Glomerular endothelial cell (primary cell): ENCODE data around the gene RCBTB2. TPM values are rescaled to one million over a fixed set of nuclear protein-coding genes. Genes with fewer than 3 reads are reported as not detected.

Experiments used
- DNase-seq: peaks from one replicate; pipeline ENCODE4 v3.0.0-alpha.2; 2011; ENCODE audit warnings: low read depth, low spot score; ENCODE audit errors: extremely low read depth
- total RNA-seq: library from RNA; depleted of rRNA; stranded (reverse); fragments of >200 nt; gene quantifications from 2 replicates; pipeline ENCODE4 v1.2.3, GENCODE V29; 2015

Gene RCBTB2
- total RNA-seq, 1 donor from 2014 or later, result 7.6 TPM

DNA sequence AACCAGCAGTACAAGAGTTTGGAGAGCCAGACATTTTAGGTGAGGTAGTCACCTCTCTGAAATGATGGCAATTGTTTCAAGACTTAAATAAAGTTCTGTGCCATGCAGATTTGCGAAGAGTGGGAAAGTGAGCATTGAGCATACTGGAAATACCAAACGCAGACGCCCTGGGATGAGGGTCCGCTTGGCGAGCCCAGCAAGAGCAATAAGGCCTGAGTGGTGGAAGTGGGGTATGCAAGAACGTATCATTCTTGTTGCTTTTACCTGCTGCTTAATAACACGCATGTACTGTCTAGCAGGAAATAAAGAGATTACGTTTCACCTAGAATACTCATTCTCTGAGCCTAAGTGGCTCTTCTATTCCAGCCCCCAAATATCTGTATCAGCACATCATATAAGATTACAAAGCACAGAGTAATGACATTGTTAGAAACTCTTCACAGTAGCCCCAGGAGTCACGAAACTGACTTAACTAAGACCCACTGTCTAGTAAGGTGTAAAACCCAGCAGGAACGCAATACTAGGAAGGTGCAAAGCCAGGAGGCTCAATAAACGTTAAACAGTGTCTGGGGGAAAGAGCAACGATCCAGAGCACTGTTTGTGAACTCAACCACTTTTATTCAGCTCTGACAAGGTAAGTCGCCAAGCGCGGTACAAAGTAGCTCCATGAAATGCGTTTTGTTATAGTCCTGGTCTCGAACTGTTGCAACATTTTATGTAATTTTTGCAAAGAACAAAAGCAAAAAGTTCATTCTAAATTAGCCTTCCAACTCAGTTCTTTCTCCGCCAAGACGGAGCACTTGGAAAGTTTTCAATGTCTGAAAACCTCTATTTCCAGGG is 1.2 kb downstream of the RCBTB2 start:
- no peak for DNase-seq

DNA sequence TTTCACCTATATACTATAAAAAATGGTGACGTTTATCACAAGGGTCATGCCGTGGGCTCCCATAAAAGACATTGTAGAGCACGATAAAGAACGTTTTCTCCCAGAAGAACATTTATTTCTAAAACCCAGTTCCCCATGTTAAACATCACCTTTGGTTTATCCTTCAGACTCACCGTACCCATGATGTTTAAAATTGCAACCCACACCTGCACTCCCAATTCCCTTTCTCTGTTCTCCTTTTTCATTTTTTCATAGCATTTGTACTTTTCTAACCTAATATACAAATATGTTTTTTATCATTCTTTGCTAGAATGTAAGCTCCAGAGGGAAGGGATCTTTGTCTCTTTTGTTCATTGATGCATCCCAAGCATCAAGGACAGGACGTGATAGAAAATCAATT is 2.0 kb downstream of the RCBTB2 start:
- no peak for DNase-seq

DNA sequence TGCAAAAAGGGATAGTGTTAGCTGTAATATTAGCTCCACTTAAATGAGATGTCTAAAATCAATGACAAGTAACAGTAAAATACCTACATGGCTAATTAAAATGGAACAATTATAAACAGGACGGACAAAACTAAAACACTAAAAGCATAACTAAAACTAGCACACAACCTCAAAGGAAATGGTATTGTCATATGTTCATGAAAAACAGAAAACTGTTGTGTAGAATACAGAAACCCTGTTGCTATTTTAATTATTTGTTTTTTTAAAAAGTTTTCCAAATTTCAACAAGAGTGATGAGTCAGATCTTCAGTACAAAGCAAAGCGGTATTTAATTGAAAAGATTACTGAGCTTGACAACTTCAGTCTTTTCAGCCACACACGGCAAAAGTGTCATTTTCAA is 4.2 kb downstream of the RCBTB2 start:
- no peak for DNase-seq

DNA sequence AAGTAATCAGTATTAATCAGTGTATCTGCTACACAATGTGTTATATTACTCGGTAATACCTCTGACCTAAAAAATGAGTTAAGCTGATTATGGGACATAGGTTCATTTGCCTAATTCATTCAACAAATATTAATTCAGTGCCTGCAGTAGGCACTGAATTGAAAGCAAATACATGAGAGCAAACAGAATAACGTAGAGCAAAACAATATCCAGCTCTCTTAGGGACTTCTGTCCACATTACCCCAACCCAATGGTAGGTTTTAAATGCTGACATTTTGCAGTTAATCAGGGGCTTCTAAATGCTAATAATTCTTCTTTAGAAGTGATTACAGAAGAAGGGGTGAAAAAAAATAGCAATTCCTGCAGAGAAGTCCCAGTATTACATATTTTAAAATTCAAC is 4.9 kb downstream of the RCBTB2 start:
- no peak for DNase-seq

DNA sequence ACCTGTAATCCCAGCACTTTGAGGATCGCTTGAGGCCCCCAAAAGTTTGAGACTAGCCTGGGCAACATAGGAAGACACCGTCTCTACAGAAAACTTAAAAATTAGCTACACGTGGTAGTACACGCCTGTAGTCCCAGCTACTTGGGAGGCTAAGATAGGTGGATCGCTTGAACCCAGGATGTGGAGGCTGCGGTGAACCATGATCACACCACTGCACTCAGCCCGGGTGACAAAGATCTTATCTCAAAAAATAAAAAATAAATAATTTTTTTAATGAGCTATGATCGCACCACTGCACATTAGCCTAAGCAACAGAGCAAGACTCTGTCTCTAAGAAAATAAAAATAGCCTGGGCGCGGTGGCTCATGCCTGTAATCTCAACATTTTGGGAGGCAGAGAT is 6.6 kb downstream of the RCBTB2 start:
- DNase-seq, result no peak

DNA sequence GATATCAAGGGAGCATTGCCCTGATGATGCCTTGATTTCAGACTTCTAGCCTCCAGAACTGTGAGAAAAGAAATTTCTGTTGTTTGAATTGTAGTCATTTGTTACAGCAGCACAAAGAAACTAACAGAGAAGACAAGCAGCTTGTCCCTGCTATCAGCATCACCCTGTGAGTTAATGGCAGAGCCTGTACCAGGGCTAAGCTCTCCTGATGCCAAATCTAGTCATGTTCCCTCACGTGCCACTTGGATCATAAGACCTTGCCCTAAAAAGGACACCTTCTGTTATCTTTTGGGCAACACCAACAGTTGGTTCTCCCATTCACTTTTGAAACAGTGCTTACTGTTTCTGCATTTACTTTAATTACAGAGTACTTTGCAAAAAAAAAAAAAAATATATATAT is 14.8 kb downstream of the RCBTB2 start:
- no peak for DNase-seq

DNA sequence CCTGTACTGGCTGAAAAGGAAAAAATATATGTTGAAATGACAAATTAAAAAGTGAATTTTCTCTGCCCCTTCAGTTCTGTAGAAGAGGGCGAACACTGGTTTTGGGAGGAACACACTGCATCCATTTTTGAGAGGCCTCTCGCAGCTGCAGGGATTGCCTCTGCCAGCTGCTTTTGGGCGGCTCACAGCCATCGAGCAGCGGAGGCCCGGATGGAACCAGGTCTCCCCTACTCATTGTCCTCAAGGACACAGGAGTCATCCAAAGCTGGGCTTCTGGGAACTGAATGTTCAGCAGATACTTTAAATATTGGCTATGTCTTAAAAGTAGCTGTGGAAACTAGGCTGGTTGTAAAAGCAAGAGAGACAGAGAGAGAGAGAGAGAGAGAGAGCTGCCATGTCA is 17.1 kb downstream of the RCBTB2 start:
- no peak for DNase-seq

DNA sequence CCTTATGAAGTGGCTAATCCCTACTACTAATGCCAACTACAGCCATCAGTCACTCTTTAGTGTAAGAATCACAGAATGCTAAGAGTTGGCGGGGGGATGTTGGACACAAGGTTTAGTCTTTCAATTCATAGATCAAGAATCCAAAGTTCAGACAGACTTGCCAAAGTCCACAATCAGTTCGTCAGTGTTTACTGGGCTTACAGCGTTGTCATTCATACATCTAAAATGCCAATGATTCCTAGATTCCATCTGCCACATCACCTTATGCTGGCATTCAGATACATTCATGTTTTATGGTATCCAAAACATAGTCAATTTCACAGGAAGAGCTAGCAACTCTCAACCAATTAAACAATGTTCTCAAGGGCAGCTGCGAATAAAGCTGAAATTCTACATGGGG is 18.1 kb downstream of the RCBTB2 start:
- DNase-seq, result no peak

DNA sequence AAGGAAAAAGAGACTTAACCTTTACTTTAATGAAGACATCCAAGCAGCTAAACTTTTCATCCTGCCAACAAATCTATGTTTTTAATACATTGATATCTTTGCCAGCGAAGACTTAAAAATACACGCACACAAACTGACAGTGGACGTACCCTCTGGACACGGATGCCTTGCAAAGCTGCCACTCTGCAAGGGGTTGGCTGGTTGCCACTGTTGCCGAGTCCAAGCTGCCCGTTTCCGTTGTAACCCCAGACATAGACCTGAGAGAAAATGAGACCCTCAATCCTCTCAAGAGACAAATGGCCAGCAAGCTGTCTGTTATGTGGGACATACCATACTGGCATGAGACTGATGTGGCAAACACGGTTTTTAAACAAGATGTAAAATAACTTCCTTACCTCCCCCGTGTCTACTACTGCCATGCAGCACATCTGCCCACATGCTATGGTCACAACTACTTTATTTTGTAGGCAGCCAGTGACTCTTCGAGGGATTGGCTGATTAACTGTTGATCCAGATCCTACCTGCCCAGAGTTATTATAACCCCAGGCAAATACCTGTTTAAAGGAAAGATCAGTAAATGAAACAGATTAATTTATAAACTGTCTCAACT is 21.2 kb downstream of the RCBTB2 start:
- DNase-seq, result no peak

DNA sequence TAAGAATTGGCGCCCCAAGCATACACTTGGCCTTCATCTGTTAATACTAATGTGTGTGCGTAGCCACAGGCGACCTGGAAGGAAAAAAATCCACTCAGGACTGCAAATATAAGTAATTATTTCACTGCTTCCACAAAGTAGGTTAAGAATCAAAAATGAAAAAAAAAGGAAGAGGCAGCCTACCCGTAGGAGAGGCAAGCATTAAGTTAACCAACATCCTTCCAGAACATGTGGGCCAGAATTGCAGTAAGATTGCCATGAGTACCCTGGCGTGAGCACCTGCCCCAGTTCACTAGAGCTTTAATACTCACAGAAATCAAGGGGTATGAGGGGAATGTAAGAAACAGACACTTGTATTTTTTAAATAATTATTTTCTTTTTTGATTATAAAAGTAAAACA is 22.2 kb downstream of the RCBTB2 start:
- no peak for DNase-seq

DNA sequence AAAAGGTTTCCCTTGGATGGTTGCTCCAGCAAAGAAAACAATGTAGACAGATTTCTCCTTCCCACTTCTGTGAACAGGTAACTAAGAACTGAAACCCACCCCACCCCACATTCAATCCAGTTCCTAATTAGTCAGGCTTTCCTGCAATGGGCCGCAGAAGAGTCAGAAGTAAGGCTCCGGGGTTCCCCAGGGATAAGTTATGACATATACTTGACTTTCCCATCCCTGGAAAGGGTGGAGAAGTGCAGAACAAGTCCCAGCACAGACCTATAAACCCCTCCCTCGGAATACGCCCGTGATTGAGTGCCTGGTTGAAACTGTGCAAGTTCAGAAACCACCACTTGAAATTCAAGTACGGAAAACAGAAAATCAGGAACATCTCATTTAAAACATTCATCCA is 24.9 kb downstream of the RCBTB2 start:
- DNase-seq, result no peak

DNA sequence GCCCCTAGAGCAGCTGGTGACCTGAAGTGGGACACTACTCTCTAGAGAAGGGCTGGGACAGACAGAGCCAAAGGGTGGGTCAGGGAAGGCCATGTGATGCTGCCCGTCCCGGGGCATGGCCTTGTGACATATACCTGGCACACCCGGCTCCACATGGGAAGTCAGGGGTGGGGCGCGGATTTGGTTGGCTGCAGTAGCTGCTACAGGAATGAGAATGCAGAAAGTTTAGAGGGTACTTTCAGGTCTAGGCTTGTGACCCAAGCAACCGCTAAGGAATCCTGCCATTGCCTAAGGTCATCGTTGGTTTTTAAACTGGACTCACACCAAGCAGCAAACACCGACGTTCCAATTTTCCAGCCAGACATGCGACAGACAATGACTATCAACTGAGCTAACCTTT is 25.9 kb downstream of the RCBTB2 start:
- DNase-seq, result no peak

DNA sequence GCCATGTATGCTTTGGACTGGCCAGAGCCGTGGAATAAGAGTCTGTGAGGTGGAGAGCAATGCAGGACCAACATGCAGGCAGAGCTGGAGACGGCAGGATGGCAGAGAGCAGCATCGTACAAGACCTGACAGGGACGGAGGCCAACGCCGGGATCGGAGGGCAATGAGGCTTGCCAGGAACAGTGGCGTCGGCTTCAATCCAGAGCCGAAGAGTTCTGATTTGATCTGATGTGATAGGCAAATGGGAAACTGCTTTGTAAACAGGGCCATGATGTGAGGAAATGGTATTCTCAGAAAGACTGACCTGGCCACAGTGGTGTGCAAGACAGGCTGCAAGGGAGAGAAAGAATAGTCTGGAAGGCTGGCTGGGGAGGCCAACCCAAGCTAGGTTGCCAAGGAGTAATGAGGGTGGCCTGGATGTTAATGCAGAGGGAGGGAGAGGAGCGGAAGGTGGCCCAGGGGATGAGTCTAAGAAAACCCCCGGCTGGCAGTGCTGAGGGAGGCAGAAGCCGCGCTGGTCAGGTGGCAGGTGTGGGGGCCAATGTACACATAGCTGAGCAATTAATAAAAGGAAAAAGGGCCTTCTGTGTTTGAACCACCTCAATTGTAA is 26.7 kb downstream of the RCBTB2 start:
- DNase-seq, result no peak

DNA sequence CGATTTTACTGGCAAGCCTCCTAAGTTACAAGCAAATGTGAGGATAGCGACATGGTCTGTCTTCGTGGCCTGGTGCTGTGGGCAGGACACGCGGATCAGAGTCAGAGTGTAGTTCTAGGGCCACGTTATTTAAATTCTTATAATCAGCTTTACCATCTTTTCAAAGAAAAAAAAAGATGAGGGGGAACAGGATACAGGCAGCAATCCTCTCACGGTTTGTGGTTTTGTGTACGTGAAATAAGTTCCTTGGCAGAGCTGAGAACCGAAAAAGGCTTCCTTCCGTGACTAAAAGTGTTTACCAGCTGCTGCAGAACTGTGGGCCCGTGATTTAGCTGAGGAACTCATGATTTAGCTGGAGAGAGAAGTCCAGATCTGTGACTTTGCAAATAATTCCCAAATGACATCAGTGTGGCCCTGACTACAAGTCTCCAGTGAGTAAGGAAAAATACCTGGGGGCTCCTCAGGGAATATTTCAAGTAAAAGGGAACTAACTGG is 27.2 kb downstream of the RCBTB2 start:
- no peak for DNase-seq

DNA sequence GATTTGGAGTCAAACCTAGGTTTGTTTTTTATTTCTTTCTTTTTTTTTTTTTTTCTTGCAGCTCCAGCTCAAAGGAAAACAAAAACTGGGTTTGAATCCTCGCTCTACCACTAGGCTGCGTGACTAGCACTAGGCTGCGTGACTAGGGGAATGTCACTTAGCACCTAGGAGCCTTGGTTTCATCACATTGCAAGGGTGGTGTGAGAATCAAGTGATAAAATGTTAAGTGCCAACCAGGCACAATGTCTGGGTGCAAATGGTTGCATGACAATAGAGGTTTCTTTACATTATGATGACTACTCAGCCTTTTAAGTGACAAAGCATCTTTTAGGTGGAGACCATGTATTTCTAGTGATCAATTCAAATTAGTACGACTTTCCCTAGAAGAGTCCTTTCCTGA is 27.9 kb downstream of the RCBTB2 start:
- no peak for DNase-seq

DNA sequence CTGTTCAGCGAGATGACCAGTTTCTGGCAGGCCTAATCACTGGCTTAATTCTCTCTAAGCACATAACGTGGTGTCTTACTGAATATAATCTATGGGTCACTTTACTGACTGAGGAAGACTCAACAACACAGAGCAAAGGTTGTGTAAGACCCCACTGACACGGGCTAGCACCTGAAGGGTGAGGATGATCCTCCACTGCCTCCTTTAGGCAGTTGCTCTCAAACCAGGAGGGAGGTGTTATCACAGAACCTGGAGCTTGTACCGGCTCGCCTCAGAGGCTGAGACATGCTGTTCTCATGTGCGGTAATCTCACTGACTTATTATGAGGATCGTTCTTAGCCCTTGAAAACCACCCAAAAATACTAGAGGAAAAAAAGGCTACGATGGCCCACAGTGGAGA is 28.3 kb downstream of the RCBTB2 start:
- no peak for DNase-seq

DNA sequence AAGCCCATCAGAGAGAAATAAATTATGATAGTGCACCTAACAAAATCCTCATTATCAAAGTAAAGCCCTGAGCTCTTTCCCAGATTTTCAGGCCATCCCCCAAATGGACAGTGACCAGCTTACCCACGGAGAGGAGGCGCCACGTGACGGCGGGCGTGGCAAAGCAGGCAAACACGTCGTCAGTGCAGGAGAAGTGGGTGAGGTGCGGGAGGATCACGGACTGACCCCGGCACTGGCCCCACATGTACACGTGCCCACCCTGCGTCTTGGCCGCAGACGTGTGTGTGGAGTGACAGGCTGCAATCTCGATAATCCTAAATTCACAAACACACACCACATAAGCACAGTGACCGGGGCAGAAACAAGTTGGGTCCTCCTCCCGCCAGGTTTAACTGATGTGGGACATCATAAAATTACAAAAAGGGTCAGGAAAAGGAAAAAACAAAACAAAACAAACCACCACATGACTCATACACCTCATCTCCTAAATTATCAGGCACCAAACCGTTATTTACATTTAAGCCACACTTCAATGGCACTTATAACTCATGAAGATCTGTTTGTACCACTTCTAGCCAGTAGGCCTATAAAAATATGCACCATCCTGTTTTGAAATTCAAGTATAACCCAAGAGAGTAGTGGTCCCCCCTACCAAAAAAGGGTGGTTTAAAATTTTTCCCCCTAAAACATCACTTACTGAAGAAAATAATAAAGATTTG is 30.1 kb downstream of the RCBTB2 start:
- DNase-seq, result no peak

DNA sequence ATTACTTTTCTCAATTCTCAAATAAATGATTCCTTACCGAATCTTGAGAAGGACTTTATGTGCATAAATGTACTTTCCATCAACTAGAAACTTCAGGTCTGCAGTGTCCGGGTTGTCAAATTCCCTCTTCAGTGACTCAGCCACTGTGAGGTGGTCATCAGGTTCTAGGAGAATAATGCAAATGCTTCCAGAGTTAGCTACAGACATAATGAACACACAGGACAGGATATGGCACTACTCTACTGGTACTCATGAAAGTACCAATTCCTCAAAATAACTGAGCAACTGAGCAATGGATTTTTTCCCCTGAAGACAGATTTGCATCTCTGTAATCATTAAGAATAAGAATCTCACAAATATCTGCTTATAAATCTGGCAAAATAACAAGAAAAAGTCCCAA is 31.2 kb downstream of the RCBTB2 start:
- DNase-seq, result no peak

DNA sequence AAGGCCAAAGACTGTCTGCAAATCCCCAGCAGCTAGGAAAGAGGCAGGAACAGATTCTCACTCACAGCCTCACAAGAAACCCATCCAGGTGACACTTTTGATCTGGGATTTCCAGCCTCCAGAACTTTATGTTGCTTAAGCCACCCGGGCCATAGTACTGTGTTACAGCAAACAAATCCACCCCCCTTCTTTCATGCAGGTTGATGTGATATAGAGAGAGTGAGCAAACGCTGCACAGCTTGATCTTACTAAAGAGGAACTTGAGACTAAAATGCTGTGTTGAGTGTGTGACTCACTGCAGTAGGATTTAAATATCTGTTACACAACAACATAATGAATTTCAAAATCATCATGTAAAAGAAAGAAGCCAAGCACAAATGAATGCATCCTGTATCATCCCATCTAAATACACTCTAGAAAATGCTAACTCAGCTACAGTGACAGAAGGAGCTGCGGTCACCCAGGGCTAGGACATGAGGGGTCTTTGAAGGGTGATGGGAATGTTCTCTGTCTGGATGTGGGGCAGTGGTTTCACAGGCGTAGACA is 32.2 kb downstream of the RCBTB2 start:
- DNase-seq, result no peak

DNA sequence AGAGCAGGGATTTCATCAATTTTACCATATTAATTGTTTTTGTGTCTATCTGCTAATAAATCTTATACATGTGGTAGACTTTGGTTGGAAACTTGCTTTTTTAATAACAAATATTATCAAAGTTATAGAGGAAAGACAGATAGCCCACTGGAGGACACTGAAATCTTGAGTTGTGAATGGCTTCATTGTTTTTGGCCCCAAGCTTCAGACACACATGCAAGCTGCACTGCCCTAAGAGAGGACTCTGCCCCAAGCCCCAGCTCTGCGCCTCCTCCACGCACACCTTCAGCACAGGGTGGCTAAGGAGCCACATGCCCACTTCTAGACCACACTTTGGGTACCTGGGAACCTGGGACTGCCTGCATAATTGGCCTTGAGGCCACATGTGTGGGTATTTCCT is 35.2 kb downstream of the RCBTB2 start:
- no peak for DNase-seq
